ENCODE data around the gene MTMR4. TPM values are rescaled to one million over a fixed set of nuclear protein-coding genes. Genes with fewer than 3 reads are reported as not detected.

The MTMR4 gene
- total RNA-seq, 1 donor from 2014 or later, result 23.0 TPM

DNA sequence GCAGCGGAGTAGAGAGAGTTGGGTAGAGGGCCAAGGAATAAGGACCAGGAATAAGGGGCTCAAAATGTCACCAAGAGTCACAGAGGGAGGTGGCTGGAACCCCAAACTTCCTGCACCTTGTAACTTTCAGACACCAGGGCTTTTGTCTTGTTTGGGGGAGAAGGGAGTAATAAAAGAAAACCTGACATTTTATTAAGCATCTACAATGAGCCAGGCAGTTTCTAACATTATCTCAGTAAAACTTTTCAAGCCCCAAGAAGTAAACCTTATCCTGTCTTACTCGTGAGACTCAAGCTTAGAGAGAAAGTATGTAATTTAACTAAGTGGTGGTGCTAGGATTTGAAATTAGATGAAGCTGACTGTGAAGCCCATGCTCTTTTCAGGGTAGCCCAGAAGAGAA lies 848 bp upstream of the MTMR4 start:
- Histone ChIP-seq H3K36me3 (ENCODE audit: control insufficient read depth in 3 of 3, insufficient read depth in 3 of 3, low read length in 3 of 3) (peaks cover 19 to 26% (median 22%) of the 10 kb centered on the region in 3 donors), H3K4me1 (ENCODE audit: control insufficient read depth in 3 of 3, insufficient read depth in 3 of 3, low read length in 3 of 3) (peaks cover 22 to 35% (median 29%) of the 10 kb centered on the region in 3 donors), H3K9me3 (ENCODE audit: control insufficient read depth in 3 of 3, low read length in 3 of 3) (no peaks in the 10 kb centered on the region), H3K4me3 (ENCODE audit: low read length in 3 of 3) (no peak overlapping the region), H3K27ac (ENCODE audit: low read depth, low read length) (peak overlapping the region; percentile 71), H3K9ac (ENCODE audit: low read depth in 1 of 3, low read length in 3 of 3) (no peak overlapping the region), H3K27me3 (ENCODE audit: control insufficient read depth in 3 of 3, insufficient read depth in 3 of 3, low read length in 3 of 3) (no peaks in the 10 kb centered on the region)

DNA sequence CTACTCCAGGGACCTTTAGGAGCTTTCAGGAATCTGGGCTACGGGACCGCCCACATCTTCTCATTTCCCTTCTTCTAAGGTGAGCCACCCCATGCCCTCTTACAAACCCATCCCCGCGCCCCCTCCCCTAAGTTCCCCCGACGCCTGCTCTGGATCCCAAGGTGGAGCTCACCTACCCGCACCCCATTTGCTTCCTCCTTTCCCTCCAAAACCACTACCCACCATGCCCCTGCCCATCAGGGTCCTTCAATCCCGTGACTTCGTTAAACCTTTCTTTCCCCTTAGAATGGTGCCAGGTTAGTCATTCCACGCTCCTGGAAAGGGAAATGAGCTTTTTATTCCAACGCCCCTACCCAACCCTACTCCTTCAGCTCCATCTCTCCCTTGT lies 326 bp upstream of the MTMR4 start:
- Histone ChIP-seq H3K27ac (ENCODE audit: low read depth, low read length) (peak overlapping the region; percentile 71), H3K9me3 (ENCODE audit: control insufficient read depth in 3 of 3, low read length in 3 of 3) (no peaks in the 10 kb centered on the region), H3K4me3 (ENCODE audit: low read length in 3 of 3) (peak overlapping the region in 2 of 3 donors; percentile 29 to 59), H3K4me1 (ENCODE audit: control insufficient read depth in 3 of 3, insufficient read depth in 3 of 3, low read length in 3 of 3) (peaks cover 22 to 35% (median 27%) of the 10 kb centered on the region in 3 donors), H3K9ac (ENCODE audit: low read depth in 1 of 3, low read length in 3 of 3) (peak overlapping the region in 1 of 3 donors; percentile 80), H3K36me3 (ENCODE audit: control insufficient read depth in 3 of 3, insufficient read depth in 3 of 3, low read length in 3 of 3) (peaks cover 24 to 31% (median 25%) of the 10 kb centered on the region in 3 donors), H3K27me3 (ENCODE audit: control insufficient read depth in 3 of 3, insufficient read depth in 3 of 3, low read length in 3 of 3) (no peaks in the 10 kb centered on the region)

DNA sequence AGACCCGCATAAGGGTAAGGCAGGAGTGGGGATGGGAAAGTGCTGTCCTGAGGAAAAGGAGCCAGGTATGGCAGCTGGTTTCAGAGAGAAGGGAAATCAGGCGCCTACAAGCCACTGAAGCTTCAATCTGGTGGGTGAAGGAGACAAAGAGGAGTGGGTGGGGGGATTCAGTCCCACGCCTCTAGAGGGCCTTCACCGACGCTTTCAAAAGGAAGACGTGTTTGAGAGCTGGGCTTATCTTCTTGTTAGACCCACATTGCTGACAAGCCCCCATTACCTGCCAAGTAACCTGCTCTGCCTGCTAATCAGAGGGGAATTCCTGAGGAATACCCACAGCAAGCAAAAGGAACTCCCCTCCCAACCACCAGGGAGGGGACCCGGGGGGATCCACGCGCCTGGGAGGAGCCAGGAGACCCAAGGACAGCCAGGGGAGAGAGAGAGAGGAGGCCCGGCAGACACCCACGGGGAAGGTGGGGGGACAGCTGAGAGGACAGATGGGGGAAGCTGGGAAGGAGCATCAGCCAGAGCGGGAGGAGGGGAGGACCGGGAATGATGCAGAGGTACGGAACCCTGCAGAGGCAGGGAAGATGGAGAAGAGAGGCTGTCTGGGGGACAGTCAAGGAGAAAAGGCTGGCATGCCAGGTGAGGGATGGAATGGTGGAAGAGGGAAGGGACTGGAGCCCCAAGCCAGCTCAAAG lies 1.0 kb downstream of the MTMR4 start:
- H3K36me3 ChIP-seq (ENCODE audit: control insufficient read depth in 3 of 3, insufficient read depth in 3 of 3, low read length in 3 of 3), result peaks cover 36 to 45% (median 38%) of the 10 kb centered on the region in 3 donors
- H3K27ac ChIP-seq (ENCODE audit: low read depth, low read length), result no peak overlapping the region

DNA sequence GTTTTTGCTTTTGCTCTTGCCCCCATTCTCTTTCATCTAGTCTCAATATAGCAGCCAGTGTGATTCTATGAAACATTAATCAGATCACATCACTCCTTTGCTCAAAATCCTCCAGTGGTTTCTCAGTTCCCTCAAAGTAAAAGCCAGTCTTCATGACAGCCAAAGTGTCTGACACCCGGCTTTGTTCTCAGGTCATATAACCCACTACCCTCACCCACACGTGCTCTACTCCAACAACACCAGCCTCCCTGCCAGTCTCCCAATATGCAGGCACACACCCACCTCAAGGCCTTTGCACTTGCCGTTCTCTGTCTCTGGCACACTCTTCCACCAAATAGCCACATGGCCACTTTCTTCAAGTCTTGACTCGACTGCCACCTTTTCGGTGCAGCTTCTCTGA lies 4.4 kb downstream of the MTMR4 start:
- Histone ChIP-seq H3K27me3 (ENCODE audit: control insufficient read depth in 3 of 3, insufficient read depth in 3 of 3, low read length in 3 of 3) (no peaks in the 10 kb centered on the region), H3K36me3 (ENCODE audit: control insufficient read depth in 3 of 3, insufficient read depth in 3 of 3, low read length in 3 of 3) (peaks cover 56 to 68% (median 68%) of the 10 kb centered on the region in 3 donors), H3K4me1 (ENCODE audit: control insufficient read depth in 3 of 3, insufficient read depth in 3 of 3, low read length in 3 of 3) (peaks cover 8 to 15% (median 13%) of the 10 kb centered on the region in 3 donors), H3K27ac (ENCODE audit: low read depth, low read length) (no peak overlapping the region), H3K4me3 (ENCODE audit: low read length in 3 of 3) (no peak overlapping the region), H3K9ac (ENCODE audit: low read depth in 1 of 3, low read length in 3 of 3) (no peak overlapping the region), H3K9me3 (ENCODE audit: control insufficient read depth in 3 of 3, low read length in 3 of 3) (no peaks in the 10 kb centered on the region)

More for the DNA sequence above, 1.0 kb downstream of the MTMR4 start:
- H3K4me3 ChIP-seq (ENCODE audit: low read length in 3 of 3), result peak overlapping the region; percentile 59 to 69 (median 68)
- peak overlapping the region; percentile 60 to 80 (median 73) for H3K9ac ChIP-seq (ENCODE audit: low read depth in 1 of 3, low read length in 3 of 3)
- H3K9me3 ChIP-seq (ENCODE audit: control insufficient read depth in 3 of 3, low read length in 3 of 3), result no peaks in the 10 kb centered on the region
- H3K27me3 ChIP-seq (ENCODE audit: control insufficient read depth in 3 of 3, insufficient read depth in 3 of 3, low read length in 3 of 3), result no peaks in the 10 kb centered on the region
- peaks cover 22 to 33% (median 25%) of the 10 kb centered on the region in 3 donors for H3K4me1 ChIP-seq (ENCODE audit: control insufficient read depth in 3 of 3, insufficient read depth in 3 of 3, low read length in 3 of 3)

DNA sequence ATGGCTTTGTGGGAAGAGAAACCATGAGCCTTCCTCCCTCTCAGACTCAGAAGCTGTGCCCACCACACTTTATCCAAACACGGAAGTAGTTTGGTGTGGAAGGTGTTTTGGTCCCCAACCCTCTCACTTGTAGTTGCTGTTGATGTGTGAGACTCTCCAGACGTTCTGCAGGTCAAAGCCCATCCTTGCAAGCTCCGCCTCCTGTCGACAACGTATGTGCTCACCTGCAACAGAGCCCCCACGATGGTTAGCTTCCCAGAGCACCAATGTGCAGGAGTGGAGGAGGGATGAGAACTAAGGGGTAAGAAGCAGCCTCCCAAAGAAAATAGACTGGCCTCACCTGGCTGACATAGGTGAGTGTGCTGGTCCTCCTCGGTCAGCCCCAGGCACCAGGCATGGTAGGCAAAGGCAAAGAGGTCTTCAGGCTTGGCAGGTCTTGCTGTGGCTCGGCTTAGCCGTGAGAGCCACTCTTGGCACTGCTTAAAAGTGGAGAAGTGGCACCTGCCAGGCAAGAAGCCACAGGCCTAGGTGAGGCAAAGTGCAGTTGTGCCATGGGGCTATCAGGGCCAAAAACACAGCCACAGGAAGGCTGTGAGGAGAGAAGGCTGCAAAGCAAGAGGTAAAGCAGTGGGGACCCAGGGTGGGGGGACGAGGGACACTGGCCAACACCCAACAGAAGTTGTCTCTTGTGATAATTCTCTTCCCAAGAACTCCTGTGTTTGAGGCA lies 5.9 kb downstream of the MTMR4 start:
- Histone ChIP-seq H3K4me1 (ENCODE audit: control insufficient read depth in 3 of 3, insufficient read depth in 3 of 3, low read length in 3 of 3) (peaks cover 1 to 6% (median 4%) of the 10 kb centered on the region in 3 donors), H3K4me3 (ENCODE audit: low read length in 3 of 3) (no peak overlapping the region), H3K9ac (ENCODE audit: low read depth in 1 of 3, low read length in 3 of 3) (no peak overlapping the region), H3K9me3 (ENCODE audit: control insufficient read depth in 3 of 3, low read length in 3 of 3) (no peaks in the 10 kb centered on the region), H3K27me3 (ENCODE audit: control insufficient read depth in 3 of 3, insufficient read depth in 3 of 3, low read length in 3 of 3) (no peaks in the 10 kb centered on the region), H3K27ac (ENCODE audit: low read depth, low read length) (no peak overlapping the region), H3K36me3 (ENCODE audit: control insufficient read depth in 3 of 3, insufficient read depth in 3 of 3, low read length in 3 of 3) (peaks cover 68 to 83% (median 83%) of the 10 kb centered on the region in 3 donors)

DNA sequence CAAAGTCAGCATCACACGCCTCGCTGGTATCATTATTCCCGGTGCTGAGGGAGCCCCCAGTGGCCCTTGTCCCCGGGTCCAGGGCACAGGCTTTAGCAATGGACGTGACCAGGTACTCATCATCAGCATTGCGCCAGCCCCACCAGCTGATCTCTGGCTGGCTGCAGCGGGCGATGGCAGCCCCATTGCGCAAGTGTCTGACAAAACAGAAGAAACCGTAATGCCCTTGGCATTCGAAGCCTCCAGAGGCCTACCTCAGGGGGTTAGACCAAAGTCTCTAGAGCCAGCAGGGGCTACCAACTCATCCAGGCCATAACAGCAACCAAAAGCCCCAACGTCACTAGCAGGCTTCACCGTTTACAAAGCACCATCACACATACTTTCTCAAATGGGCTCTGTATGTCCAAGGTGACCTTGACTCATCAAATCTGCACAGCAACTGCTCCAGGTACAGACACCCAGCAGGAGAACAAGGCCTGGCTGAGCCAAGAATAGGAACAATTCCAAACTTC lies 7.3 kb downstream of the MTMR4 start:
- no peaks in the 10 kb centered on the region for H3K9me3 ChIP-seq (ENCODE audit: control insufficient read depth in 3 of 3, low read length in 3 of 3)
- H3K9ac ChIP-seq (ENCODE audit: low read depth in 1 of 3, low read length in 3 of 3), result no peak overlapping the region
- H3K36me3 ChIP-seq (ENCODE audit: control insufficient read depth in 3 of 3, insufficient read depth in 3 of 3, low read length in 3 of 3), result peaks cover 64 to 88% (median 87%) of the 10 kb centered on the region in 3 donors
- no peak overlapping the region for H3K4me3 ChIP-seq (ENCODE audit: low read length in 3 of 3)
- peaks cover 0 to 2% (median 0%) of the 10 kb centered on the region in 3 donors for H3K4me1 ChIP-seq (ENCODE audit: control insufficient read depth in 3 of 3, insufficient read depth in 3 of 3, low read length in 3 of 3)
- H3K27me3 ChIP-seq (ENCODE audit: control insufficient read depth in 3 of 3, insufficient read depth in 3 of 3, low read length in 3 of 3), result no peaks in the 10 kb centered on the region
- no peak overlapping the region for H3K27ac ChIP-seq (ENCODE audit: low read depth, low read length)

- Histone ChIP-seq H3K4me3 (ENCODE audit: low read length in 3 of 3) (no peak overlapping the region), H3K9ac (ENCODE audit: low read depth in 1 of 3, low read length in 3 of 3) (no peak overlapping the region), H3K27me3 (ENCODE audit: control insufficient read depth in 3 of 3, insufficient read depth in 3 of 3, low read length in 3 of 3) (no peaks in the 10 kb centered on the region), H3K4me1 (ENCODE audit: control insufficient read depth in 3 of 3, insufficient read depth in 3 of 3, low read length in 3 of 3) (peaks cover 0 to 2% (median 0%) of the 10 kb centered on the region in 3 donors), H3K9me3 (ENCODE audit: control insufficient read depth in 3 of 3, low read length in 3 of 3) (no peaks in the 10 kb centered on the region), H3K36me3 (ENCODE audit: control insufficient read depth in 3 of 3, insufficient read depth in 3 of 3, low read length in 3 of 3) (peaks cover 62 to 86% (median 80%) of the 10 kb centered on the region in 3 donors), H3K27ac (ENCODE audit: low read depth, low read length) (no peak overlapping the region)
These were observed 7.9 kb downstream of the MTMR4 start for GRCh38 chr17:58506354-58507080.

- no peak overlapping the region for H3K27ac ChIP-seq (ENCODE audit: low read depth, low read length)
- peaks cover 0 to 2% (median 0%) of the 10 kb centered on the region in 3 donors for H3K4me1 ChIP-seq (ENCODE audit: control insufficient read depth in 3 of 3, insufficient read depth in 3 of 3, low read length in 3 of 3)
- no peak overlapping the region for H3K9ac ChIP-seq (ENCODE audit: low read depth in 1 of 3, low read length in 3 of 3)
- H3K36me3 ChIP-seq (ENCODE audit: control insufficient read depth in 3 of 3, insufficient read depth in 3 of 3, low read length in 3 of 3), result peaks cover 51 to 80% (median 64%) of the 10 kb centered on the region in 3 donors
- no peak overlapping the region for H3K4me3 ChIP-seq (ENCODE audit: low read length in 3 of 3)
- H3K27me3 ChIP-seq (ENCODE audit: control insufficient read depth in 3 of 3, insufficient read depth in 3 of 3, low read length in 3 of 3), result no peaks in the 10 kb centered on the region
- no peaks in the 10 kb centered on the region for H3K9me3 ChIP-seq (ENCODE audit: control insufficient read depth in 3 of 3, low read length in 3 of 3)
These were observed 9.5 kb downstream of the MTMR4 start for GRCh38 chr17:58504826-58505351.

GRCh38 chr17:58503866-58504265 lies 10.6 kb downstream of the MTMR4 start:
- Histone ChIP-seq H3K36me3 (ENCODE audit: control insufficient read depth in 3 of 3, insufficient read depth in 3 of 3, low read length in 3 of 3) (peaks cover 45 to 70% (median 54%) of the 10 kb centered on the region in 3 donors), H3K4me3 (ENCODE audit: low read length in 3 of 3) (no peak overlapping the region), H3K4me1 (ENCODE audit: control insufficient read depth in 3 of 3, insufficient read depth in 3 of 3, low read length in 3 of 3) (peaks cover 0 to 2% (median 0%) of the 10 kb centered on the region in 3 donors), H3K27ac (ENCODE audit: low read depth, low read length) (no peak overlapping the region), H3K9me3 (ENCODE audit: control insufficient read depth in 3 of 3, low read length in 3 of 3) (no peaks in the 10 kb centered on the region), H3K27me3 (ENCODE audit: control insufficient read depth in 3 of 3, insufficient read depth in 3 of 3, low read length in 3 of 3) (no peaks in the 10 kb centered on the region), H3K9ac (ENCODE audit: low read depth in 1 of 3, low read length in 3 of 3) (no peak overlapping the region)
